ENCODE measurements around the gene COMT. TPM values are rescaled to one million over a fixed set of nuclear protein-coding genes. Genes with fewer than 3 reads are reported as not detected.

The COMT gene
- total and polyA plus RNA-seq, 9 of the 15 experiments (the other 6 are each of a cell fraction or from before 2014, with no cell fraction given) = 12.5 to 351 (median 155) TPM

- TF ChIP-seq CTCF (IDR thresholded peaks at IDR 0.05 in 2 of 3, conservative IDR thresholded peaks at IDR 0.05 in 1 of 3; ENCODE audit: insufficient read depth in 2 of 3, low read depth in 1 of 3, low read length in 3 of 3) = peak; percentile 59 to 64 (median 62)
- TF ChIP-seq ZNF212 (CRISPR knock-in tag; IDR thresholded peaks at IDR 0.05) = 0 out of 2 replicates have a peak, but pooled peaks have one; percentile 82
- peak; percentile 65 for TF ChIP-seq ZFP36 (IDR thresholded peaks at IDR 0.05; ENCODE audit: low read depth, low read length, partially characterized antibody)
- peak; percentile 40; the same call in 1 of the 2 replicates for TF ChIP-seq RBFOX2 (IDR thresholded peaks at IDR 0.05; ENCODE audit: low read depth, low read length)
- peak in 1 of 2 experiments; percentile 49; a peak in 1 of 4 replicates for TF ChIP-seq SIN3A (IDR thresholded peaks at IDR 0.05; ENCODE audit: borderline replicate concordance in 2 of 2, control insufficient read depth in 1 of 2, low read depth in 2 of 2, low read length in 2 of 2)
- TF ChIP-seq ZNF165 (CRISPR knock-in tag; IDR thresholded peaks at IDR 0.05; ENCODE audit: borderline replicate concordance) = peak; percentile 77; the same call in 1 of the 2 replicates
- TF ChIP-seq THRB (CRISPR knock-in tag; conservative IDR thresholded peaks at IDR 0.05) = 0 out of 2 replicates have a peak, but pooled peaks have one; percentile 61
- no peak for TF ChIP-seq NFE2 (IDR thresholded peaks at IDR 0.05; ENCODE audit: low read depth)
- TF ChIP-seq HDAC2 (IDR thresholded peaks at IDR 0.05) = no peak
- TF ChIP-seq ZNF740 (CRISPR knock-in tag; IDR thresholded peaks at IDR 0.05) = no peak
- TF ChIP-seq ZNF740 (tag; IDR thresholded peaks at IDR 0.05) = peak in 1 of 2 experiments; percentile 74; a peak in 2 of 4 replicates
- 0 out of 2 replicates have a peak, but pooled peaks have one; percentile 86 for TF ChIP-seq FOXO4 (CRISPR knock-in tag; IDR thresholded peaks at IDR 0.05)
- TF ChIP-seq ZFPM2 (CRISPR knock-in tag; IDR thresholded peaks at IDR 0.05) = 0 out of 2 replicates have a peak, but pooled peaks have one; percentile 87
- 0 out of 2 replicates have a peak, but pooled peaks have one; percentile 33 for TF ChIP-seq PHB (CRISPR knock-in tag; IDR thresholded peaks at IDR 0.05)
Measured at GRCh38 chr22:19943082-19944026, 1.8 kb downstream of the COMT start (continued).
